GM18511 (cell line): ENCODE results near the gene CLPX.
"Not testable (repeated sequence)": the region's sequence is repeated elsewhere in the genome, so short reads cannot be mapped to it uniquely, and the experiment has no call there.

ENCODE experiments used
- ATAC-seq: cut with Tn5 transposase; IDR thresholded peaks from one replicate; pipeline ENCODE4 v1.9.1; 2021; ENCODE audit warnings: mild to moderate bottlenecking, moderate library complexity; ENCODE audit not compliant: unreplicated experiment

CLPX gene

GRCh38 chr15:65184868-65185717 lies at the start of gene CLPX:
CLPX (minus strand) TSS chr15:65185342; CDS start chr15:65185153, 189 bp downstream.
- ATAC-seq = peak; percentile 80

DNA sequence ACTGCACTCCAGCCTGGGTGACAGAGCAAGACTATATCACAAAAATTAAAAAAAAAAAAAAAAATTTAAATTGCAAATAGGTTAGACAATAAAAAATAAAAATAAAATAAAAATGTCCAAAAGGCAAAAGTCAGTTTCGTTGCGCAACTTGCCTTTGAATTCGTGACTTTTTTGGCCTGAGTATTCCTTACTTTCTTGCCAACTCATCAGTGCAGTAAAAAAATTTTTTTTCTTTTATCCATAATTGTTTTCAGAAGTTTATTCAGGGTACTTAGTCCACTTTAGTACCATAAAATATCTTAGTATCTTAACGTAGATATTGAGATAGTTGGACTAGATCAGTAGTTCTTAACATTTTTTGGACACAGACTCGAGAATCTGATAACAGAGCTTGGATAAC lies 48.6 kb upstream of the CLPX start:
- ATAC-seq = no peak

- no peak for ATAC-seq
These were observed 47.4 kb upstream of the CLPX start for GRCh38 chr15:65232520-65232919.

DNA sequence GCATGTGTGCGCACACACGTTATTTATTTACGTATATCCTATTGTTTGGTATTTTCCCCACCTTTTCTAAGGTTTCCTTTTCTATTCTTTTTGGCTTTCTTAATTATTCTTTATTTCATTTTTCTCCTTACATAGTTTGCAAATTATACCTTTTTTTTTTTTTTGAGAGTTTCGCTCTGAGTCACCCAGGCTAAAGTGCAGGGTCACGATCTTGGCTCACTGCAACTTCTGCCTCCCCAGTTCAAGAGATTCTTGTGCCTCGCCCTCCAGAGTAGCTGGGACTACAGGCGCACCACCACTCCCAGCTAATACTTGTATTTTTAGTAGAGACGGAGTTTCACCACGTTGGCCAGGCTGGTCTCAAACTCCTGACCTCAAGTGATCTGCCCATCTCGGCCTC lies 46.2 kb upstream of the CLPX start:
- no peak for ATAC-seq

GRCh38 chr15:65226901-65227300 lies 41.8 kb upstream of the CLPX start:
- not testable (repeated sequence) for ATAC-seq

- ATAC-seq = no peak
These were observed 41.1 kb upstream of the CLPX start for GRCh38 chr15:65226221-65226620.

GRCh38 chr15:65223996-65224395 lies 38.9 kb upstream of the CLPX start:
- no peak for ATAC-seq

DNA sequence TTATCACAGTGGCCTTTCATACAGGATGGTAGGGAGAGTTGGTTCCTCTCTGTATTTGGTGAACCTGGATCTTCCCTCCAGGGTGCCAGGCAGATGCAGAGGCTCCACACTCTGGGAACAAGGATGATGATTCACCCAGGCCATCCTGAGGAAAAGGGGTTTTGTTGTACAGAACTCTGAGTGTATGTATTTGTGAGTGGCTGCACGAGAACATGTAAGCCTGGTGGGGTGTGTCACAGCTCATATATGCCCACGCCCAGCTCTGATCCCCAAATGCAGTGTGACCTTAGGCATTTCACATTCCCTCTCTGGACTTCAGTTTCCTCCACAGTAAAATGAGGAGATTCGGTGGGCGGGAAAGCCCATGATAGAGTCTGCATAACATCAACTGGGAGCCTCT lies 37.7 kb upstream of the CLPX start:
- ATAC-seq = no peak

DNA sequence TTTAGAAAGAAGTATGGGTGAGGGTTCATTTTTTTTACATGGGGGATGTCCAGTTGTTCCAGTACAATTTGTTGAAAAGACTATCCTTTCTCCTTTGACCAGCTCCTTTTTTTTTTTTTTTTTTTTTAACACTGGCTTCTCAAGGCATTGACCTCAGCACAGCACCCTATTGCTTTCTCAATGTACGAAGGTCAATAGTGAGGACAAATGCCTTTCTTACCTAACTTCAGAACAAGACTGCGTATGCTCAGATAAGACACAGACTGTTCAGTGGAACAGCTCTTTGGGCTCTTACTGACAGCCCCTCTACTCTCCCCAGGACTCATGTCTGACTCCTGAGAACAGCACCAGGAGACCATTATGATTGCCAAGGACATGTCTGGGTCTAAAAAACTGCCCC lies 36.6 kb upstream of the CLPX start:
- ATAC-seq = no peak

GRCh38 chr15:65219137-65219536 lies 34.0 kb upstream of the CLPX start:
- ATAC-seq = no peak

GRCh38 chr15:65217526-65218482 lies 32.7 kb upstream of the CLPX start:
- no peak for ATAC-seq

DNA sequence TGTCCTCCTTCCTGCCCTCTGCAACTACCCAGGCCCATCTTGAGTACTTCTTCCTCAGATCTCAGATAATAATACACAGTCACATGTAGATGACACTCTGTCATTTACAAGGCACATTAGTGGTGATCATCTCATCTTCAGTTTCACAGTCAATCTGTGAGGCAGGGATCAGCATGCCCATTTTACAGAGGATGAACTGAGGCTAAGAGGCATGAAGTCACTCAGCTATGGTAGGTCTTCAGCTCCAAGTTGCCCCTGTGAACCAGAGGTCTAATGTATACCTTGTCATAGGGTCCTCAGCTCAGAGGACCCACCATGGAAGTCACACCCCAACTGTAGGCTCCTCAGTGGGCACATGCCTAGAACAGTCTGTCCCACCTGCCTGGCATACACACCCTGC lies 30.4 kb upstream of the CLPX start:
- ATAC-seq = no peak

GRCh38 chr15:65214010-65214409 lies 28.9 kb upstream of the CLPX start:
- ATAC-seq = no peak

- ATAC-seq = no peak
These were observed 28.1 kb upstream of the CLPX start for GRCh38 chr15:65213241-65213640.

DNA sequence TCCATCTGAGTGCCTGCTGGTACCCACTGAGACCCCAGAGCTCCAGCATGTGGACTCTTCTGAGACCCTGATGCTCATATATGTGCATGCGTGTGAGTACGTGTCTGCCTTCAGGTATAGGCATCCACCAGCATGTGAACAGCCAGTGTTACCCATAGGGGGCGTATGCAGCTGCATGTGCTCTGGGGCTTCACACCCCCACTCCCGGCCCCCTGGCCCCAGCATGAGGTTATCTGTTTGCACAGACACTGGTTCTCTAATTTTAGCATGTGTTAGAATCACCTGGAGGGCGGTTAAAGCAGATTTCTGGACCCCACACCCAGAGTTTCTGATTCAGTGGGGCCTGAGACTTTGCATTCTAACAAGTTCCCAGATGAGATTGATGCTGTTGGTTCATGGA lies 27.0 kb upstream of the CLPX start:
- ATAC-seq = no peak

GRCh38 chr15:65211482-65211982 lies 26.4 kb upstream of the CLPX start:
- ATAC-seq = no peak

GRCh38 chr15:65210770-65211481 lies 25.8 kb upstream of the CLPX start, which contains the start of gene CILP:
CILP (minus strand) TSS chr15:65211473; CDS start chr15:65209755, 1,718 bp downstream.
- no peak for ATAC-seq

- ATAC-seq = no peak
These were observed 24.8 kb upstream of the CLPX start for GRCh38 chr15:65209701-65210643.

GRCh38 chr15:65208647-65209046 lies 23.5 kb upstream of the CLPX start:
- ATAC-seq = no peak
